GM04504 (cell line): ENCODE results near the gene UBL4A.

Source experiments
- DNase-seq: peaks from one replicate; pipeline ENCODE4 v3.0.0-alpha.2; 2012; ENCODE audit warnings: low read depth

Gene UBL4A

DNA sequence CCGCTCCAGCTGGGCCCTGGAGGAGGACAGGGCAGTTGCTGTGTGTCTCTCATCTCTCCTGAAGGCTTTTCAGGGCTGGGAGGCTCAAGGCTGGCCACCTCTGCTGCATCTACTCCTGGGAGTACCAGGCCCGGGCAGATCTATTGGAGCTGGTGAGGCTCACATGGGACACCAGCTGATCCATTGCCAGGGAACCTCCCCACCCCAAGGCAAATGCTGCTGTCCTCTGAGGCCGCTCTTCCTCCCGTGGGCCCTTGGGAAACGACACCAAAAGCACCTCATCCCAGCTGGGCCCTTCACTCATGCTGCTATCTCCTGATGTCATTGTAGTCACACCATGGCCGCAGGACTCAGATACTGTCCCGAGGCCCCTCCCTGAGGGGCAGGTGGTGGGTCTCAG lies 3.6 kb downstream of the UBL4A start:
- no peak for DNase-seq

DNA sequence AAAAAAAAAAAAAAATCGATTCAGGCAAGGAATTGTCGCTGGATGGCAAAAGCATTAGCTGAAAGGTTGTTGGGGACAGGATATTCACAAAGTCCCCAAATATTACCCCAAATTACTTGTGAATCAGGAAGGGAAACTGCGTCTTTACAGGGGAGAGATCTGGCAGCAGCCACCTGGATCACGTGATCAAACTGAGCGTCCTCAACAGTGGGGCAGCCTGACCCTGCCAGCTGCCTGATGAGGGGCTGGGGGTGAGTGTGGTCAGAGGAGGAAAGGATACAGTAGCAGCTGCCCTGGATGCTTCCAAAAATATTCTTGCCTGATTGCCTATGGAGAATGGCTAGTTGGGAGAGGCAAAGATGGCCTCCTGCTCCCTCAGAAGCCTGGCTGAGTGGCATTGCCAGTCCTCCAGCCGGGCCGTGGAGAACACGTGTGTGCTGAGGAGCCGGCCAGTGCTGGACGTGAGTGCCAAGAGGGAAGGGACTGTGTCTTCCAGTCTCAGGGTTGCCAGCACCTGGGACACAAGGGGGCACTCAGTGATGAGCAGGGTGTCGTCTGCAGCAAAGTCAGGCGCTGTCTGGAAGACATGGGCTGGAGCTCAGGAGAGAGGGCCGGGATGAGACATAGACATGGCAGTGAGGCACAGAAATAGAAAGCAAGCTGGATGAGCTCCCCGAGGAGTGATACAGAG lies 4.4 kb downstream of the UBL4A start:
- no peak for DNase-seq

DNA sequence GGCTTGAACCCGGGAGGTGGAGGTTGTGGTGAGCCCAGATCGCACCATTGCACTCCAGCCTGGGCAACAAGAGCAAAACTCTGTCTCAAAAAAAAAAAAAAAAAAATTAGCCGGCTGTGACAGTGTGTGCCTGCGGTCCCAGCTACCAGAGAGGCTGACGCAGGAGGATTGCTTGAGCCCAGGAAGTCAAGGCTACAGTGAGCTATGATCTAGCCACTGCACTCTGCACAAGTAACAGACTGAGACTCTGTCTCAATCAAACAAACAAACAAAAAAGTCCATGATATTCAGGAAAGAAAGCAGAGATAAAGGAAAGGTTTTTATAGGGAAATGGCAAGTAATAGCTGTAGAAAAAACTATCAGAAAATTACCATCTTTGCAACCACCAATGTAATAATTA lies 5.2 kb downstream of the UBL4A start:
- DNase-seq: no peak

DNA sequence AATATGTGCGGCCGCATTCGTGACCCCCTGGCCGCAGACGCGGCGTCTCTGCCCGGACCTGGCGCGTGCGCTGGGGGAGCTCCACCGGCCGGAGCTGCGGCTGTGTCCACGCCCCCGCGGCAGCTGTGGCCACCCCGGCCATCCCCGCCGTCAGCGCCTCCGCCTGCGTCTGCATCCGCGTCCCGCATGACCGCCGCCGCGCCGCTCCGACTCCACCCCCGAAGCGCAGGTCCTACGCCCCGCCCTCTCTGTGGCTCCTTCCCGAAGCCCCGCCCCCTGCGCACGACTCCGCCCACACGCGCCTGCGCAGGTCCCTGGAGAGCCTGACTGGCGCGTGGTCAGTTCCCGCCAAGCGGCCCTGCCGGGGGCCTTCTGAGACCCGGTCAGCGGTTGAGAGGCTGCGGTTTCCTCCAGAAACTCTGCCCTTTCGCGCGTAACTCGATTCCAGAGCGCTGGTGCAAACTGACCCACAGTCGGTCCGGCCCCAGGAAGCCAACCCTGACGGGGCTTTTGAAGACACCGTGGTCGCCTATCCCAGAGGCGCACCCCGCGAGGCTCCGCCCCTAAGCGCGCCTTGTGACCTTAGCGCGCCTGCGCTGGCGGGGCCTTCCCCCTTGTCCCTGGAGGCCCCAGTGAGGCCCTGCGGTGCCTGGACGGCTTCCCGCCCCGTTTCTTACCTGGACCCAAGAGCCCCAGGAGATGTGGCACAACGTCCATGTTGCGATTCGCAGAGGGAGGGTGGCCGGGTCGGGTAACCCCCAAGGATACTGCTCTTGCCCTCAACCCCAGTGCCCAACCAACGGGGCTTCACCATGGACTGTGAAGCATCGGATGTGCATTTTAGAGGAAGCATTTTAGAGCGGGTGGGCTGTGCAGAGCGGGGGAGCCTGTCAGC lies 7.4 kb downstream of the UBL4A start, which contains the start of gene LAGE3:
Gene LAGE3 (minus strand): TSS at position 554 of the 895 bp plus-strand sequence. CDS start 366 bp downstream, at position 188.
- DNase-seq: peak; percentile 71

DNA sequence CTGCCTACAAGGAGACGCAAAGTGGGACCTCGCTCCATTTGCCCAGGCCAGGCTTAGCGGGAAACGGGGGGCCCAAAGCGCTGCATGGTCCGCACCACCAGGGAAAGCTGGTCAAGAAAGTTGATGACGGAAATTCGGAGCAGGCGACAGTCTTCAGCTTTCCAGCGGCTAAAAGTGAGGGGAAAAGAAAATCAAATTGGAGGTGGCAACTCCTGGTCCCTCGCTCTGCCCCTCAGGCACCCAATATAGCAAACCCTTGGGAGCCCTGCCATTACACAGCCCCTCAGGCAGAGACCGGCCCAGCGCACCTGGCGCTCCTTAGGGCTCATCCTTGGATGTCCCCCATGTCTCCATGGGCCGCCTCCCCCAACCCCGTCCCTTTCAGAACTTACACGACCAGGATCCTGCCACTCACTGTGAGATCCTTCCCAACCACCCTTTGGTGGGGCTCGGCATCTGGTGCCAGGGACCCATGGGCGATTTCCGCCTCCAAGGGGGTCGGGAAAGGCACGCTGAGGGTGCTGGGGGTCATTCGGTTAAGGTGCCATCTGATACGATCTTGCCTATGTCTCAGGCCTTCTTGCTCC lies 8.4 kb downstream of the UBL4A start:
- DNase-seq: no peak

DNA sequence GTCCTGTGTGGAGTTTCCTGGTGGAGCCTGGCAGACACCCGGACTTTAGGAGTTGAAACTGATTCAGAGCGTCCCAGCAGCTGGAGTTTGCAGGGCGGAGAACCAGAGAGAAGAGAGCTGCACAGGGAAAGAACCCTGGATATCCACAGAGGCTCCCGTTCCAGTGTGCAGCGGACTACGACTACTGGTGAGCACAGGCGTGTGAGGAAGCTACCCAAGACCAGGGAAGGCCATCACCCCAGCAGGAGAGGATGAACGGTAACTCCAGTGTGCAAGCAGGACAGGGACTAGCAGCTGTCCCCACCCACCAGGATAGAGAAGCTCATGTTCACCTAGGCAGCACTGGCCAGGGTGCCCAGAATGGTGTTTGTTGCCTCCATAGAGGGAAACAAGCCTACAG lies 9.6 kb downstream of the UBL4A start:
- DNase-seq: no peak

DNA sequence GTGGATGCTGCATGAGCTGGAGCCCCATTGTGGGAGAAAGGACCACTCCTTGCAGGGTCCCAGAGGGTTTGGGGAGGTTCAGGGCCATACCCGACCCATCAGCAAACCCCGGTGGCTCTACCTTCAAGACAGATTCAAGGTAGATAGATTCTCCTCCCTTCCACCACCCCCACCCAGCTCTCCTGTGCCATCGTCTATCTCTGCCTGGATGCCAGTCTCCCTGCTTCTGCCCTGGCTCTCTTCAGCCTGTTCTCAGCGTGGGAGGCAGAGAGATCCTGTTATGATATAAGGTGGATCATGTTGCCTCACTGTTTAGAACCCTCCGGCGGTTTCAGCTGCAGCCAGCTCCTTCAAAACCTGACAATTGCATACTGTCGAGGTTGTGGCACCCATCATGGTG lies 12.7 kb downstream of the UBL4A start:
- DNase-seq: no peak

DNA sequence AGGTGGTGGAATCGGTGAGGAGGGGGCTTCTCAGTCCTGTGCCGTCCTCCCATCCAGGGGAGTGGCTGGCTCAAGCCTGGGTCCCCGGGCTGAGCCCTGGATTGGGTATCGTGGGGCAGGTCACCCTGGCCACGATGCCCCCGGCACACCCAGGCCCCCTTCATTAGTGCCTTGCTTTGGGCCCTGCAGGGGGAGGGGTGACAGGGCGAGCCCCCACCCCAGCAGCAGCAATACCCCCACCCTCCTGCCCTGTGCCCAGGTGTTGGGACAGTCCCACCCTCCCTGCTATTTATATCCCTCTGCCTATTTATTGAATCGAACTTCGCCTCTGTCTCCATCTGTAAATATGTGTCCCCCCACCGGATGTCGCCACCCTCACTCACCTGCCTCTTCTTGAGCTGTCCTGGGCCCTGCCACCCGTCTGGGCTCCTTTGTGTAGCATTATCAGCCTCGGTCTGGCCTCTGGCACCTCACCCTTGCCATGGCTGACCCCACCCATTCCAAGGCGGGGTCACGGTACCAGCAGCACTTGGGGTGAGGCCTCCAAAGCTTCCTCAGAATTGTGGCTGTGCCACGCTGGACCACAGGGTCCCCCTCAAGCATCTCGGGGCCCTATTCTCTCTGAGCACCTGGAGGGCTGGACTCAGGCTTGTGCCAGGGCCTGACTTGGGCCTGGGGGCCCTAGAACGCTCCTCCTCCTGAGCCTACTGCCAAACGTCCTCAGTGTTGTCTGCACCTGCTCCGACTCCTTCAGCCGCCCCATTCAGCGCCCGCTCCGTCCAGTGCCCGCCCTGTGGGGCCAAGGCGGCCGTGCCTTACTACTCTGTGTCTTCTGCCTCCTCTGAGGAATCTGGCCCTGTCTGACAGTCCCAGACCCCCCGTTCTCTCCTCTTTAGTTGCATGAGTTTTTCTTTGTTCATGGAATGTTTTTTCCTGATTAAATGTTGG lies 13.5 kb downstream of the UBL4A start:
- no peak for DNase-seq

DNA sequence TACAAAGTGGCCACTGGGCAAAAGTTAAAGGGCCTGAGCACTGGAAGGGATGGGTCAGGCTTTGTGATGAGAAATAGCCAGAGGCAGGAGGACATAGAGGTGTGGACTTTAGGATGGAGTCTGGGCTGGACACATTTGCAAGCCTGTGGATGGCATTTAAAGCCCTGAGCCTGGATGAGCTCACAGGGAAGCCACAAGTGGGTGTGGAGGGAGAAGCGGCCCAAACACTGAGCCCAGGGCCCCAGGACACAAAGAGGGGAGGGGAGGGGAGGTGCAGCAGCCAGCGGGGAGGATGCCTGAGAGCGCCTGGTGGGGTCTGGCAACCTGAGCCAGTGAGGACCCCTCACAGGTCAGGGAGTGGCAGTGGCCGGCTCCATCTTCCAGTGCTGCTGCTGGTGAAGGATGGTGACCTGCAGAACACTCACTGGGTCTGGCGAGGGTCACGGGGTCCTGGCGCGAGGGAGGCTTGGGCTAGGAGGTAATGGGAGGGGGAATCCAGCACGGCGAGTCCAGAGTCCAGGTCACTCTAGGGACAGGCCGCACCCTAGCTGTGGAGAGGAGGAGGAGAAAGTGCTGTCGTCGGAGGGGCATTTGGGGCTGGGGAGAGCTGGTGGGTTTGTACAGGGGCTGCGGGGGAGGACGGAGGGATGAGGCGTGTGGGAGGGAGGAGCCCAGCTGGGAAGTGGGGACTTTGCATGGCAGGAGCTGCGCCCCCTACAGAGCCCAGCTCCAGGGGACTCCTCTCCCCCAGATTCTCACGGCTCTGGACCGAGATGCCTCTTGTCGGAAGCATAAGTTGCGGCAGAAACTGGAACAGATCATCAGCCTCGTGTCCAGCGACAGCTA lies 14.4 kb downstream of the UBL4A start:
- no peak for DNase-seq

DNA sequence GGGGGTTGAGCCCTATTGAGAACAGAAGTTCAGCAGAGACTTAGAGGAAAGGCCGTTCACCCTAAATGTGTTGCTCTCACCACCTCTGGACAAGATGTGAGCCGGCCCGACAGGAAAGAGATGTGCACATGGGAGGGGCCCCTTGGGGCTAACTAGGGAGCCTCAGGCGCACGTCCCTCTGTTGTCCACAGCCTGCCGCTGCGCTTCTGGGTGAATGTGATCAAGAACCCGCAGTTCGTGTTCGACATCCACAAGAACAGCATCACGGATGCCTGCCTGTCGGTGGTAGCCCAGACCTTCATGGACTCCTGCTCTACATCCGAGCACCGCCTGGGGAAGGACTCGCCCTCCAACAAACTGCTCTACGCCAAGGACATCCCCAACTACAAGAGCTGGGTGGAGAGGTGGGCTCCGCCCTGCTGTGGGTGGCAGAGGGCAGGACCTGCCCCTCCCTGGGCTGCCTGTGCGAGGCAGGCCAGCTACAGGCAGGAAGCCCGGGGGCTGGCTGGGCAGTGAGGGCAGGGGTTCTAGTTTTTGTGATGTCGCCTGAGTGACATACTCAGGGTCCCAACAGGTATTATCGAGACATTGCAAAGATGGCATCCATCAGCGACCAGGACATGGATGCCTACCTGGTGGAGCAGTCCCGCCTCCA lies 15.4 kb downstream of the UBL4A start:
- no peak for DNase-seq

DNA sequence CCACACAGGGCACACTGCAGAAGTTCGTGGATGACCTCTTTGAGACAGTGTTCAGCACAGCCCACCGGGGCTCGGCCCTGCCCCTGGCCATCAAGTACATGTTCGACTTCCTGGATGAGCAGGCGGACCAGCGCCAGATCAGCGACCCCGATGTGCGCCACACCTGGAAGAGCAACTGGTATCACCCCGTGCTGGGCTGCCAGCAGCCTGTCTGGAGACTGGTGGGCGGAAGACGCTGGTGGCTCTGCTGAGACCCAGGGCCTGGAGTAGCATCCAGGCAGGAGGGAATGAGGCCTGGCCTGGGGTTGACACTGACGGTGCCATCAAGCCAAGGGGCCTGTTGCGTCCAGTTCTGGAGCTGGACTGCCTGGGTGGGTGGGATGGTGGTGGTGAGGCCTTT lies 16.0 kb downstream of the UBL4A start:
- DNase-seq: no peak

DNA sequence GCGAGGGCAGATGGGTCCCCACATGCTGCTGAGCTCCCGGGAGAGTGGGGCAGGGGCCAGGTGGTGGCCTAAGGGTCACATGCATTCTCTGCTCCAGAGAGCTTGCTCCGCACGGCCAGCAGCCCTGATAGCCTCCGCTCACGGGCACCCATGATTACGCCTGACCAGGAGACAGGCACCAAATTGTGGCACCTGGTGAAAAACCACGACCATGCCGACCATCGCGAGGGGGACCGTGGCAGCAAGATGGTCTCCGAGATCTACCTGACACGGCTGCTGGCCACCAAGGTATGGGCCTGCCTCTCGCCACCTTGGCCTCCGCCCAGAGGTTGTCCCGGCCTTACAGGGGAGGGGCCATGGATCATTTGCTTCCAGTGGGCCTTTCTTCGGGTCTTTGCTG lies 16.5 kb downstream of the UBL4A start:
- DNase-seq: no peak

DNA sequence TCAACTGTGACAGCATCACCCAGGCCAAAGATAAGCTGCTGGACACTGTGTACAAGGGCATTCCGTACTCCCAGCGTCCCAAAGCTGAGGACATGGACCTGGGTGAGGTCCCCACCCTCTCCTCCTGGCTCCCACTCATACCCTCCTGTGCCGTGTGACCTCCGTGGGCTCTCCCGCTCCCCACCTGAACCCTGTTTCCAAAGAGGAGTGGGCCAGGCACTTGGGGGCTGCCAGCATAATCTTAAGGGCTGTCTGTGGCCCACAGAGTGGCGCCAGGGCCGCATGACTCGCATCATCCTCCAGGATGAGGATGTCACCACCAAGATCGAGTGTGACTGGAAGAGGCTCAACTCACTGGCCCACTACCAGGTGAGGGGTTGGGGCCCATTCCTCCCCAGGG lies 17.3 kb downstream of the UBL4A start:
- DNase-seq: no peak

DNA sequence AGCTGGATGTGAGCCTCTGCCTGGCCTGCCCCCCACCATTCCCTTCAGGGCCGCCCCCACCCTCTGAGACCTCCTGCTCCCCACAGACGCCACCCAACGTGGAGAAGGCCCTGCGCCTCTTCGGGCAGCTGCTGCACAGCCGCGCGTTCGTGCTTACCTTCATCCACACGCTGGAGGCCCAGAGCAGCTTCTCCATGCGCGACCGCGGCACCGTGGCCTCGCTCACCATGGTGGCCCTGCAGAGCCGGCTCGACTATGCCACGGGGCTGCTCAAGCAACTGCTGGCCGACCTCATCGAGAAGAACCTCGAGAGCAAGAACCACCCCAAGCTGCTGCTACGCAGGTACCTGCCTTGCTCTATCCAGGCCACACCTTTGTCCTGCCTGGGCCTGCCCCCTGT lies 18.2 kb downstream of the UBL4A start:
- DNase-seq: no peak

DNA sequence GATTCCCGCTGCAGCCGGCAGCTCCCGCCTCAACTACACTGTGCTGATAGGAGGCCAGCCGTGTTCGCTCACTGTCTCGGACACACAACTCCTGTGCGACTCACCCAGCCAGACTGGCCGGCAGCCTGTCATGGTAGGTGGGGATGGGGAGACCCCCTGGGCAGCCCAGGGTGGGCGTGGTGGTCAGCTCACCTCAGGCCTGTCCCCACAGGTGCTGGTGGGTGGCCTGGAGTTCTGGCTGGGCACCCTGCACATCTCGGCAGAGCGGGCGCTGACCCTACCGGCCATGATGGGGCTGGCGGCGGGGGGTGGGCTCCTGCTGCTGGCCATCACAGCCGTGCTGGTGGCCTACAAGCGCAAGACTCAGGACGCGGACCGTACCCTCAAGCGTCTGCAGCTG lies 18.9 kb downstream of the UBL4A start:
- no peak for DNase-seq

DNA sequence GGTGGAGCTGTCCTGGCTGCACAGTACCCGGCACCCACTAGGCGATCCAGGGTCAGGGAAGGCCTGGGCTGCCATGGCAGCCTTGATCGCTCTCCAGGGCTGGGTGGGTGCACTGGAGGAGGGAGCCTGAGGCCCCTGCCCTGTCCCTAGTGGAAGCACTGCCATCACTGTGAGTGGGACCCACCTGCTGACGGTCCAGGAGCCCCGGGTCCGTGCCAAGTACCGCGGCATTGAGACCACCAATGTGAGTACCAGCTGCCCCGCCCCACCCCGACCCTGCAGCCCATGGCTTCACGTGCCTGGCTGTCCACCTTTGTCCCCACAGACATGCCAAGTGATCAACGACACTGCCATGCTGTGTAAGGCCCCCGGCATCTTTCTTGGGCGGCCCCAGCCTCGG lies 19.5 kb downstream of the UBL4A start:
- no peak for DNase-seq

DNA sequence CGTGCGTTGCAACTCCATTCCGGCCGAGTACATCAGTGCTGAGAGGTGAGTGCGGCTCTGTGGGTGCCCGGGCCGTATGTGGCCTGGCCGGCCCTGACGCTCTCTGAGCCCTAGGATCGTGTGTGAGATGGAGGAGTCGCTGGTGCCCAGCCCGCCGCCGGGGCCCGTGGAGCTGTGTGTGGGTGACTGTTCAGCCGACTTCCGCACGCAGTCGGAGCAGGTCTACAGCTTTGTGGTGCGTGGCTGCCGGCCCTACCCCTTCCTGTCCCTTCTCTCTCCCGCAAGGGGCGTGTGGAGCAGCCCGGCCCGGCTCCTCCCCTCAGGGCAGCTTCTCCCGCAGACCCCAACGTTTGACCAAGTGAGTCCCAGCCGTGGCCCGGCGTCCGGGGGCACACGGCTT lies 20.4 kb downstream of the UBL4A start:
- no peak for DNase-seq

DNA sequence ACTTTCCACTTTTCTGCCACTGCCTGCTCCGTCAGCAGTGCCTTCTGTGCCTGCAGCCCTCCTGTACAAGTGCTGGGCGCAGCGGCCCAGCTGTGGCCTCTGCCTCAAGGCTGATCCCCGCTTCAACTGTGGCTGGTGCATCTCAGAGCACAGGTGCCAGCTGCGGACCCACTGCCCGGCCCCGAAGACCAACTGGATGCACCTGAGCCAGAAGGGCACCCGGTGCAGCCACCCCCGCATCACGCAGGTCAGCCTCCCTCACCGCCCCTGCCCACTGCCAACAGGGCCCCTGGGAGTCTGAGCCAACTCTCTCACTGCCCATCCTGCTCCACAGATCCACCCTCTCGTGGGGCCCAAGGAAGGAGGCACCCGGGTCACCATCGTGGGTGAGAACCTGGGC lies 20.8 kb downstream of the UBL4A start:
- DNase-seq: no peak

DNA sequence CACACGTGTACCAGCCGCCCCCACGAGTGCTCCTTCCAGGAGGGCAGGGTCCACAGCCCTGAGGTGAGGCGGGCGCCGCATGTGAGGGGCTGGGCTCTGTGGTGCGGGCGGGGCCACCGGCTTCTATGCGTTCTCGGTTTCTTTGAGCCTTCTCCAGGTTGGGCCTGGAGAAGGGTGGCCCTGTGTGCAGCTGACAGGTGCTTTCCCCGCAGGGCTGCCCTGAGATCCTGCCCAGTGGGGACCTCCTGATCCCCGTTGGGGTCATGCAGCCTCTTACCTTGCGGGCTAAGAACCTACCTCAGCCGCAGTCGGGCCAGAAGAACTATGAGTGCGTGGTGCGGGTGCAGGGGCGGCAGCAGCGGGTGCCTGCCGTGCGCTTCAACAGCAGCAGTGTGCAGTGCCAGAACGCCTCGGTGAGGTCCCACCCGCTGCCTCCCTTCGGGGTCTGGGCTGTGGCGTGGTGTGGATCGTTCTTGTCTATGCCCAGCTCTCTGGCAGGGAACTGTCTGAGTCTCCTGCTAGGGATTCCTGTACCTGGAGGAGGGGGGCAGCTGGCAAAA lies 21.5 kb downstream of the UBL4A start:
- no peak for DNase-seq

DNA sequence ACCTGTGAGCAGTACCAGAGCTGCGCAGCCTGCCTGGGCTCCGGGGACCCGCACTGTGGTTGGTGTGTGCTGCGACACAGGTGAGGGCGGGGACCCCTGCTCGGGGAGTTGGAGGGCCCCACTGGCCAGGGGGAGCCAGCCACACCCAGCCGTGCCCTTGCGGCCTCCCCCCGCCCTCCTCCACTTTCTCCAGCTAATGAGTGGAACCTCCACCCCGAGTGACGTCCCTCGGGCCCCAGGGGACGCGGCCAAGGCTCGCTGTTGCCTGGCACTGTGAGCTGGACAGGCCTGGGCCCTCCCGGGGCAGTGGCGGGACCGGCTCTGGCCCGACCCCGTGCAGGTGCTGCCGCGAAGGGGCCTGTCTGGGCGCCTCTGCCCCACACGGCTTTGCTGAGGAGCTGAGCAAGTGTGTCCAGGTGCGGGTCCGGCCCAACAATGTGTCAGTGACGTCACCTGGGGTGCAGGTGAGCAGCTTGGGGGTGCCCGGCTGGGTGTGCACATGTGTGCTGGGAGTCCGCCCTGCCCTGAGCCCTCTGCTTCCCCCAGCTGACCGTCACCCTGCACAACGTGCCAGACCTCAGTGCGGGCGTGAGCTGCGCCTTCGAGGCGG lies 22.7 kb downstream of the UBL4A start:
- DNase-seq: no peak
